ENCODE results near the gene DNASE2B. TPM values are rescaled to one million over a fixed set of nuclear protein-coding genes. Genes with fewer than 3 reads are reported as not detected.

DNASE2B gene
- total and polyA plus RNA-seq, 2 experiments from 2014 or later, result not detected

DNA sequence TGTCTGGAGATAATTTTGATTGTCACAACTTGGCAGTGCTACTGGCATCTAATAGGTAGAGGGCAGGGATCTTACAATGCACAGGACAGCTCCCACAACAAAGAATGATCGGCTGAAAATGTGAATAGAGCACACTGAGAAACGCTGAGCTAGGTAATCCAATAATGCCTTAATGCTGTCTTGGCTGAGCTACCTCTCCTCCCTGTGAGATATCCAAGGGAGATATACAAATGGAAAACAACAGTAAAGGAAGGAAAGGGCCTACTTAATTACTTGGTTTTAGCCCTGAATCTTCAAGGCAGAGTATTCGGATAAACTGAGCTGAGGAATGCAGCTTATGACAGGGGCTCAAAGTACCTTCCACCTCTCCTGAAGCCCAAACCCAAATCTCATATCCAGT is 2.9 kb downstream of the DNASE2B start:
- Histone ChIP-seq H3K79me2 (replicated peaks; ENCODE audit: insufficient read depth) (no peaks in the 10 kb centered on the region), H3K4me3 (no peak overlapping the region), H3K9me2 (ENCODE audit: insufficient read depth) (no peaks in the 10 kb centered on the region), H3K4me1 (ENCODE audit: insufficient read depth) (no peaks in the 10 kb centered on the region), H3F3A (replicated peaks; ENCODE audit: low read depth) (no peaks in the 10 kb centered on the region), H4K20me1 (replicated peaks; ENCODE audit: insufficient read depth) (no peaks in the 10 kb centered on the region), H3K27ac (ENCODE audit: low read depth) (no peak overlapping the region), H2AFZ (0 out of 2 replicates have a peak overlapping the region, but pooled peaks have one; percentile 43), H3K4me2 (no peak overlapping the region), H3K27me3 (ENCODE audit: insufficient read depth) (no peaks in the 10 kb centered on the region), H3K36me3 (ENCODE audit: insufficient read depth) (no peaks in the 10 kb centered on the region)
- DNase-seq (ENCODE audit: low spot score) (no peak), ATAC-seq (no peak)
- TF ChIP-seq STAT1 (IDR thresholded peaks at IDR 0.05; ENCODE audit: unreplicated experiment) (no peak), NANOG (IDR thresholded peaks at IDR 0.05; ENCODE audit: borderline replicate concordance) (no peak), POLR2AphosphoS5 (IDR thresholded peaks at IDR 0.05; ENCODE audit: low read depth) (no peak), ZNF114 (CRISPR knock-in tag; IDR thresholded peaks at IDR 0.05) (no peak), EZH2 (IDR thresholded peaks at IDR 0.05; ENCODE audit: low read depth, unreplicated experiment) (no peak), ZNF331 (CRISPR knock-in tag; IDR thresholded peaks at IDR 0.05; ENCODE audit: low read depth) (no peak), JUNB (IDR thresholded peaks at IDR 0.05; ENCODE audit: unreplicated experiment) (no peak), CREB1 (CRISPR knock-in tag; IDR thresholded peaks at IDR 0.05; ENCODE audit: low read depth) (no peak), EZH2phosphoT487 (IDR thresholded peaks at IDR 0.05; ENCODE audit: unreplicated experiment) (no peak)
- TF ChIP-seq, protein P1, sequence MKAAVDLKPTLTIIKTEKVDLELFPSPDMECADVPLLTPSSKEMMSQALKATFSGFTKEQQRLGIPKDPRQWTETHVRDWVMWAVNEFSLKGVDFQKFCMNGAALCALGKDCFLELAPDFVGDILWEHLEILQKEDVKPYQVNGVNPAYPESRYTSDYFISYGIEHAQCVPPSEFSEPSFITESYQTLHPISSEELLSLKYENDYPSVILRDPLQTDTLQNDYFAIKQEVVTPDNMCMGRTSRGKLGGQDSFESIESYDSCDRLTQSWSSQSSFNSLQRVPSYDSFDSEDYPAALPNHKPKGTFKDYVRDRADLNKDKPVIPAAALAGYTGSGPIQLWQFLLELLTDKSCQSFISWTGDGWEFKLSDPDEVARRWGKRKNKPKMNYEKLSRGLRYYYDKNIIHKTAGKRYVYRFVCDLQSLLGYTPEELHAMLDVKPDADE (IDR thresholded peaks at IDR 0.05), result no peak
- TF ChIP-seq, protein P2, sequence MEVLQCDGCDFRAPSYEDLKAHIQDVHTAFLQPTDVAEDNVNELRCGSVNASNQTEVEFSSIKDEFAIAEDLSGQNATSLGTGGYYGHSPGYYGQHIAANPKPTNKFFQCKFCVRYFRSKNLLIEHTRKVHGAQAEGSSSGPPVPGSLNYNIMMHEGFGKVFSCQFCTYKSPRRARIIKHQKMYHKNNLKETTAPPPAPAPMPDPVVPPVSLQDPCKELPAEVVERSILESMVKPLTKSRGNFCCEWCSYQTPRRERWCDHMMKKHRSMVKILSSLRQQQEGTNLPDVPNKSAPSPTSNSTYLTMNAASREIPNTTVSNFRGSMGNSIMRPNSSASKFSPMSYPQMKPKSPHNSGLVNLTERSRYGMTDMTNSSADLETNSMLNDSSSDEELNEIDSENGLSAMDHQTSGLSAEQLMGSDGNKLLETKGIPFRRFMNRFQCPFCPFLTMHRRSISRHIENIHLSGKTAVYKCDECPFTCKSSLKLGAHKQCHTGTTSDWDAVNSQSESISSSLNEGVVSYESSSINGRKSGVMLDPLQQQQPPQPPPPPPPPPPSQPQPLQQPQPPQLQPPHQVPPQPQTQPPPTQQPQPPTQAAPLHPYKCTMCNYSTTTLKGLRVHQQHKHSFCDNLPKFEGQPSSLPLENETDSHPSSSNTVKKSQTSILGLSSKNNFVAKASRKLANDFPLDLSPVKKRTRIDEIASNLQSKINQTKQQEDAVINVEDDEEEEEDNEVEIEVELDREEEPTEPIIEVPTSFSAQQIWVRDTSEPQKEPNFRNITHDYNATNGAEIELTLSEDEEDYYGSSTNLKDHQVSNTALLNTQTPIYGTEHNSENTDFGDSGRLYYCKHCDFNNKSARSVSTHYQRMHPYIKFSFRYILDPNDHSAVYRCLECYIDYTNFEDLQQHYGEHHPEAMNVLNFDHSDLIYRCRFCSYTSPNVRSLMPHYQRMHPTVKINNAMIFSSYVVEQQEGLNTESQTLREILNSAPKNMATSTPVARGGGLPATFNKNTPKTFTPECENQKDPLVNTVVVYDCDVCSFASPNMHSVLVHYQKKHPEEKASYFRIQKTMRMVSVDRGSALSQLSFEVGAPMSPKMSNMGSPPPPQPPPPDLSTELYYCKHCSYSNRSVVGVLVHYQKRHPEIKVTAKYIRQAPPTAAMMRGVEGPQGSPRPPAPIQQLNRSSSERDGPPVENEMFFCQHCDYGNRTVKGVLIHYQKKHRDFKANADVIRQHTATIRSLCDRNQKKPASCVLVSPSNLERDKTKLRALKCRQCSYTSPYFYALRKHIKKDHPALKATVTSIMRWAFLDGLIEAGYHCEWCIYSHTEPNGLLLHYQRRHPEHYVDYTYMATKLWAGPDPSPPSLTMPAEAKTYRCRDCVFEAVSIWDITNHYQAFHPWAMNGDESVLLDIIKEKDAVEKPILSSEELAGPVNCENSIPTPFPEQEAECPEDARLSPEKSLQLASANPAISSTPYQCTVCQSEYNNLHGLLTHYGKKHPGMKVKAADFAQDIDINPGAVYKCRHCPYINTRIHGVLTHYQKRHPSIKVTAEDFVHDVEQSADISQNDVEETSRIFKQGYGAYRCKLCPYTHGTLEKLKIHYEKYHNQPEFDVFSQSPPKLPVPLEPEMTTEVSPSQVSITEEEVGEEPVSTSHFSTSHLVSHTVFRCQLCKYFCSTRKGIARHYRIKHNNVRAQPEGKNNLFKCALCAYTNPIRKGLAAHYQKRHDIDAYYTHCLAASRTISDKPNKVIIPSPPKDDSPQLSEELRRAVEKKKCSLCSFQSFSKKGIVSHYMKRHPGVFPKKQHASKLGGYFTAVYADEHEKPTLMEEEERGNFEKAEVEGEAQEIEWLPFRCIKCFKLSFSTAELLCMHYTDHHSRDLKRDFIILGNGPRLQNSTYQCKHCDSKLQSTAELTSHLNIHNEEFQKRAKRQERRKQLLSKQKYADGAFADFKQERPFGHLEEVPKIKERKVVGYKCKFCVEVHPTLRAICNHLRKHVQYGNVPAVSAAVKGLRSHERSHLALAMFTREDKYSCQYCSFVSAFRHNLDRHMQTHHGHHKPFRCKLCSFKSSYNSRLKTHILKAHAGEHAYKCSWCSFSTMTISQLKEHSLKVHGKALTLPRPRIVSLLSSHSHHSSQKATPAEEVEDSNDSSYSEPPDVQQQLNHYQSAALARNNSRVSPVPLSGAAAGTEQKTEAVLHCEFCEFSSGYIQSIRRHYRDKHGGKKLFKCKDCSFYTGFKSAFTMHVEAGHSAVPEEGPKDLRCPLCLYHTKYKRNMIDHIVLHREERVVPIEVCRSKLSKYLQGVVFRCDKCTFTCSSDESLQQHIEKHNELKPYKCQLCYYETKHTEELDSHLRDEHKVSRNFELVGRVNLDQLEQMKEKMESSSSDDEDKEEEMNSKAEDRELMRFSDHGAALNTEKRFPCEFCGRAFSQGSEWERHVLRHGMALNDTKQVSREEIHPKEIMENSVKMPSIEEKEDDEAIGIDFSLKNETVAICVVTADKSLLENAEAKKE (CRISPR knock-in tag; IDR thresholded peaks at IDR 0.05), result no peak
- TF ChIP-seq, protein P3, sequence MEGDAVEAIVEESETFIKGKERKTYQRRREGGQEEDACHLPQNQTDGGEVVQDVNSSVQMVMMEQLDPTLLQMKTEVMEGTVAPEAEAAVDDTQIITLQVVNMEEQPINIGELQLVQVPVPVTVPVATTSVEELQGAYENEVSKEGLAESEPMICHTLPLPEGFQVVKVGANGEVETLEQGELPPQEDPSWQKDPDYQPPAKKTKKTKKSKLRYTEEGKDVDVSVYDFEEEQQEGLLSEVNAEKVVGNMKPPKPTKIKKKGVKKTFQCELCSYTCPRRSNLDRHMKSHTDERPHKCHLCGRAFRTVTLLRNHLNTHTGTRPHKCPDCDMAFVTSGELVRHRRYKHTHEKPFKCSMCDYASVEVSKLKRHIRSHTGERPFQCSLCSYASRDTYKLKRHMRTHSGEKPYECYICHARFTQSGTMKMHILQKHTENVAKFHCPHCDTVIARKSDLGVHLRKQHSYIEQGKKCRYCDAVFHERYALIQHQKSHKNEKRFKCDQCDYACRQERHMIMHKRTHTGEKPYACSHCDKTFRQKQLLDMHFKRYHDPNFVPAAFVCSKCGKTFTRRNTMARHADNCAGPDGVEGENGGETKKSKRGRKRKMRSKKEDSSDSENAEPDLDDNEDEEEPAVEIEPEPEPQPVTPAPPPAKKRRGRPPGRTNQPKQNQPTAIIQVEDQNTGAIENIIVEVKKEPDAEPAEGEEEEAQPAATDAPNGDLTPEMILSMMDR (conservative IDR thresholded peaks at IDR 0.05; ENCODE audit: low read depth in 2 of 2), result no peak
- TF ChIP-seq, protein P4, sequence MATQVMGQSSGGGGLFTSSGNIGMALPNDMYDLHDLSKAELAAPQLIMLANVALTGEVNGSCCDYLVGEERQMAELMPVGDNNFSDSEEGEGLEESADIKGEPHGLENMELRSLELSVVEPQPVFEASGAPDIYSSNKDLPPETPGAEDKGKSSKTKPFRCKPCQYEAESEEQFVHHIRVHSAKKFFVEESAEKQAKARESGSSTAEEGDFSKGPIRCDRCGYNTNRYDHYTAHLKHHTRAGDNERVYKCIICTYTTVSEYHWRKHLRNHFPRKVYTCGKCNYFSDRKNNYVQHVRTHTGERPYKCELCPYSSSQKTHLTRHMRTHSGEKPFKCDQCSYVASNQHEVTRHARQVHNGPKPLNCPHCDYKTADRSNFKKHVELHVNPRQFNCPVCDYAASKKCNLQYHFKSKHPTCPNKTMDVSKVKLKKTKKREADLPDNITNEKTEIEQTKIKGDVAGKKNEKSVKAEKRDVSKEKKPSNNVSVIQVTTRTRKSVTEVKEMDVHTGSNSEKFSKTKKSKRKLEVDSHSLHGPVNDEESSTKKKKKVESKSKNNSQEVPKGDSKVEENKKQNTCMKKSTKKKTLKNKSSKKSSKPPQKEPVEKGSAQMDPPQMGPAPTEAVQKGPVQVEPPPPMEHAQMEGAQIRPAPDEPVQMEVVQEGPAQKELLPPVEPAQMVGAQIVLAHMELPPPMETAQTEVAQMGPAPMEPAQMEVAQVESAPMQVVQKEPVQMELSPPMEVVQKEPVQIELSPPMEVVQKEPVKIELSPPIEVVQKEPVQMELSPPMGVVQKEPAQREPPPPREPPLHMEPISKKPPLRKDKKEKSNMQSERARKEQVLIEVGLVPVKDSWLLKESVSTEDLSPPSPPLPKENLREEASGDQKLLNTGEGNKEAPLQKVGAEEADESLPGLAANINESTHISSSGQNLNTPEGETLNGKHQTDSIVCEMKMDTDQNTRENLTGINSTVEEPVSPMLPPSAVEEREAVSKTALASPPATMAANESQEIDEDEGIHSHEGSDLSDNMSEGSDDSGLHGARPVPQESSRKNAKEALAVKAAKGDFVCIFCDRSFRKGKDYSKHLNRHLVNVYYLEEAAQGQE (IDR thresholded peaks at IDR 0.05; ENCODE audit: unreplicated experiment), result no peak
- no peaks in the 10 kb centered on the region for H3K36me3 Mint-ChIP-seq (ENCODE audit: low read depth)
- H3K27me3 Mint-ChIP-seq (ENCODE audit: insufficient read depth, low read depth, poor library complexity), result peaks cover 2% of the 10 kb centered on the region
- no peaks in the 10 kb centered on the region for H3K9me3 Mint-ChIP-seq
- no peaks in the 10 kb centered on the region for H3K4me1 Mint-ChIP-seq
- no peak overlapping the region for H3K27ac Mint-ChIP-seq
- no peak overlapping the region for H3K4me3 Mint-ChIP-seq
